Measurements from ENCODE around the gene TNFAIP1. TPM values are rescaled to one million over a fixed set of nuclear protein-coding genes. Genes with fewer than 3 reads are reported as not detected.
A peak's percentile ranks its signal among the peaks of the same experiment; 100 is the strongest.

The TNFAIP1 gene
- total RNA-seq, 2 donors from 2014 or later: 28.1 to 47.6 TPM

DNA sequence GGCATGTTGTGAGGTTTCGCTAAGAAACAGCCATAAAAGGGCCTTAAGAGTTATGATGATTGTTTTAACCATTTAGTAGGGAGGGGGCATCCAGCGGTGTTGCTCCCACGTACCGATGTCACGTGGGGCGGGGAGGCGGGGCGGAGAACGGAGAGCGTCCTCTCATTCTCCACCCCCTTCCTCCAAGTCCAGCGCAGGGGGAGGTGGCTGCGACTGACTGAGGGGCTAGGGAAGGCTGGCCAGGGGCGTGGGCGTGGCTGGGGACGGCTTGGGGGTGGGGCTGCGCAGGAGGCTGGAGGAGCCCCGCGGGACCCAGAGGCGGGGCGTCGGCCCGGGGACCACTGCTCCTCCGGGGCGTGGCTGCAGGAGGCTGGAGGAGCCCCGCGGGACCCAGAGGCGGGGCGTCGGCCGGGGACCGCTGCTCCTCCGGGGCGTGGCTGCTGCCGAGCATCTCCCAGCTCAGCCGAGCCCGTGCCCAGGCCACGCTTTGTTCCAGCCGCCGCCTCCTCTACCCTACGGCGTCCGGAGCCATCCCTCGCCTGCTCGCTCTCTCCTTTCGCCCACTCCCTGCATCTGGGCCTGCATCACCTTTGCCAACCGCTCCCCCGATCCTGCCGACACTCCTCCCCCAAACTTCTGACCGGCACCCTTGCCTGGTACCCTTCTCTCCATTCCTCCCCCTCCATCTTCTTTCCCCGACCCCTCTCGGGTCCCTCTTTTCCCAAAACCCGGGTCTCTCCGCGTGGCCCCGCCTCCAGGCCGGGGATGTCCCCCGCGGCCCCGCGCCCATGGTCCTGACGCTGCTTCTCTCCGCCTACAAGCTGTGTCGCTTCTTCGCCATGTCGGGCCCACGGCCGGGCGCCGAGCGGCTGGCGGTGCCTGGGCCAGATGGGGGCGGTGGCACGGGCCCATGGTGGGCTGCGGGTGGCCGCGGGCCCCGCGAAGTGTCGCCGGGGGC is 36.0 kb downstream of the TNFAIP1 start, which contains the start of gene SARM1:
TSS of gene SARM1 (plus strand) at position 450 of the 958 bp plus-strand sequence. CDS start at position 789, 339 bp downstream.
- no peak for TF ChIP-seq CTCF (IDR thresholded peaks at IDR 0.05)
- Histone ChIP-seq H3K9me3 (no peaks in the 10 kb centered on the region), H3K27me3 (no peaks in the 10 kb centered on the region), H3K4me1 (peaks cover 0 to 37% of the 10 kb centered on the region in 2 donors), H3K36me3 (no peaks in the 10 kb centered on the region), H3K27ac (peak within 1 kb of the TSS; percentile 57 to 69), H3K4me3 (peak within 1 kb of the TSS; percentile 49 to 65)
- DNase-seq (ENCODE audit: low spot score): peak; percentile 76

GRCh38 chr17:28372203-28372944 is 36.8 kb downstream of the TNFAIP1 start:
- Histone ChIP-seq H3K36me3 (no peaks in the 10 kb centered on the region), H3K4me3 (peak overlapping the region; percentile 49 to 65), H3K27me3 (no peaks in the 10 kb centered on the region), H3K27ac (peak overlapping the region; percentile 57 to 69), H3K4me1 (peaks cover 0 to 37% of the 10 kb centered on the region in 2 donors), H3K9me3 (no peaks in the 10 kb centered on the region)
- DNase-seq (ENCODE audit: low spot score): no peak
- no peak for TF ChIP-seq CTCF (IDR thresholded peaks at IDR 0.05)

DNA sequence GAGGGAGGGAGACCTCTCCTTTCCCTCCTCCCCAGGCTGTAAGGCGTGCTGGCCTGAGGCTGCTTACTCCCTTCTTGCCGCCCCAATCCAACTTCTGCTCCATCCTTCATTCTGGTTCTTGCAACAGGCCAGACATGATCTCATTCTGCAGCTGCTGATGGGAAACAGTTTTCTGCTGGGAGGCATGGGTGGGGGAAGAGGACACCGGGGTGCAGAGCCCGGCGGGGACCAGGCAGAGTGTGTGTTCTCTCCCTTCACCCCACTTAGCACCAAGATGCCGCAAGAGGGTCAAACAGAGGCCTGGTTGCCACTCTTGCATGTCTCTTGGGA is 37.3 kb downstream of the TNFAIP1 start:
- DNase-seq (ENCODE audit: low spot score): no peak
- peaks cover 0 to 37% of the 10 kb centered on the region in 2 donors for H3K4me1 ChIP-seq
- H3K27me3 ChIP-seq: no peaks in the 10 kb centered on the region
- no peak overlapping the region for H3K4me3 ChIP-seq
- H3K9me3 ChIP-seq: no peaks in the 10 kb centered on the region
- no peak overlapping the region for H3K27ac ChIP-seq
- no peak for TF ChIP-seq CTCF (IDR thresholded peaks at IDR 0.05)
- no peaks in the 10 kb centered on the region for H3K36me3 ChIP-seq

DNA sequence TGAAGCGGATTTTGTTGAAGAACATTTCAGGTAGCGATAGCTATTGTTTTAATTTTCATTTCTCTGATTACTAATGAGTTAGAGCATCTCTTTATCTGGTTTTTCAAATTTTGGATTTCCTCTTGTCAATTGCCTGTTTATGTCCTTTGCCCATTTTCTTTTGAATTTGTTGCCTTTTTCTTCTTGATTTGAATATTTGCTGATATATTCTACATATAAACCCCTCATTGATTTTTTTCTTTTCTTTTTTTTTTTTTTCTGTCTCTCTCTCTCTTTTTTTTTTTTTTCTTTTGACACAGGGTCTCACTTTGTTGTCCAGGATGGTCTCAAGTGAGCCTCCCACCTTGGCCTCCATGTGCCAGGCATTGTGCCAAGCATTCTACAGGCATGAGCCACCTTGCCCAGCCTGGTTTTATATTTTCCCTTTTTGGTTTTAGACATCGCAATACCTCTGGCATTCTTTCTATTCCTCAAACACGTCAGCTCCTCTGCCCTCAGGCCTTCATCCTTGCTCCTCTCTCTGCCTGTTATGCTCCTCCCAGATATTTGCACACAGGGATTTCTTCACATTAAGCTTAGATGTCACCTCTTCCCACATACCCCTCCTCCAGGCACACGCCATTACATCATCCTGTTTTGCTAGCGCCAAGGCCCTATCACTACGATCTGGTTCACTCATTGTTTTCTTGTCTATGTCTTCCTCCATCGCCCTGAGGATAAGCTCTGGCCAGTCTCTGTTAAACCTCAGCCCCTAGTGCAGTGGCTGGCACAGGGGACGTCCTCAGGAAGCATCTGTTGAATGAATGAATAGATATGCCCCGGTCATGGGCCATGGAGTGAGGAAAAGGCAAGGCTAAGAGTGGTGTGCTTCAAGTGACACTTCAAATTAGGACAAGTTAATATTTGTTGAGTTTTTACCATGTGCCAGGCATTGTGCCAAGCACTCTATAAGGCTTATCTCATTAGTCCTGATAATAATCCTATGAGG is 44.5 kb downstream of the TNFAIP1 start:
- Histone ChIP-seq H3K27me3 (no peaks in the 10 kb centered on the region), H3K27ac (no peak overlapping the region), H3K36me3 (no peaks in the 10 kb centered on the region), H3K9me3 (no peaks in the 10 kb centered on the region), H3K4me3 (no peak overlapping the region), H3K4me1 (peaks cover 0 to 14% of the 10 kb centered on the region in 2 donors)
- DNase-seq (ENCODE audit: low spot score): no peak
- no peak for TF ChIP-seq CTCF (IDR thresholded peaks at IDR 0.05)

GRCh38 chr17:28381141-28381825 is 45.7 kb downstream of the TNFAIP1 start:
- Histone ChIP-seq H3K36me3 (no peaks in the 10 kb centered on the region), H3K4me3 (peak overlapping the region in 1 of 2 donors; percentile 2), H3K27me3 (no peaks in the 10 kb centered on the region), H3K4me1 (peaks cover 0 to 14% of the 10 kb centered on the region in 2 donors), H3K9me3 (no peaks in the 10 kb centered on the region), H3K27ac (no peak overlapping the region)
- TF ChIP-seq CTCF (IDR thresholded peaks at IDR 0.05): peak in 1 of 2 donors; percentile 11
- no peak for DNase-seq (ENCODE audit: low spot score)
